OCI-LY1 (cell line): ENCODE results near the gene AKR1C2.
"Not testable (repeated sequence)": the region's sequence is repeated elsewhere in the genome, so short reads cannot be mapped to it uniquely, and the experiment has no call there.

Experiments used
- H2AFZ ChIP-seq: fragments of 200-600 bp; sonication (generic), shearing (Covaris generic); 2 replicates; pipeline ENCODE4 v1.6.0; 2014; ENCODE audit warnings: antibody characterized with exemption, mild to moderate bottlenecking, low read length
- H3F3A ChIP-seq: fragments of 200-600 bp; sonication (generic), shearing (Covaris generic); 2 replicates; pipeline ENCODE4 v1.6.0; 2014; ENCODE audit warnings: mild to moderate bottlenecking, antibody characterized with exemption, low read length, moderate library complexity; ENCODE audit not compliant: insufficient read depth
- H3K27ac ChIP-seq: fragments of 200-600 bp; sonication (generic); 2 replicates; pipeline ENCODE4 v1.5.1; 2014; ENCODE audit warnings: low read length, mixed run types, mild to moderate bottlenecking, low read depth; ENCODE audit not compliant: poor library complexity, severe bottlenecking
- H3K27me3 ChIP-seq: fragments of 200-600 bp; sonication (generic); 2 replicates; pipeline ENCODE4 v1.6.0; 2014; ENCODE audit warnings: antibody characterized with exemption, mild to moderate bottlenecking, low read length, moderate library complexity; ENCODE audit not compliant: insufficient read depth
- H3K36me3 ChIP-seq: fragments of 200-600 bp; sonication (generic); 2 replicates; pipeline ENCODE4 v1.6.1; 2014; ENCODE audit warnings: mild to moderate bottlenecking, antibody characterized with exemption, low read length, moderate library complexity, mixed read lengths; ENCODE audit not compliant: insufficient read depth
- H3K4me1 ChIP-seq: fragments of 200-600 bp; sonication (generic); 2 replicates; pipeline ENCODE4 v1.5.1; 2014; ENCODE audit warnings: mild to moderate bottlenecking, low read length, moderate library complexity; ENCODE audit not compliant: insufficient read depth, severe bottlenecking
- H3K4me2 ChIP-seq: fragments of 200-600 bp; sonication (generic), shearing (Covaris generic); 2 replicates; pipeline ENCODE4 v1.6.1; 2014; ENCODE audit warnings: low read length
- H3K4me3 ChIP-seq: fragments of 200-600 bp; sonication (generic); 2 replicates; pipeline ENCODE4 v1.5.1; 2014; ENCODE audit warnings: low read length, low read depth, mild to moderate bottlenecking, mixed read lengths; ENCODE audit not compliant: poor library complexity, severe bottlenecking
- H3K79me2 ChIP-seq: fragments of 200-600 bp; shearing (Covaris generic); 2 replicates; pipeline ENCODE4 v1.6.1; 2016; ENCODE audit warnings: mixed run types, low read length, mixed read lengths; ENCODE audit not compliant: insufficient read depth
- H3K9ac ChIP-seq: fragments of 200-600 bp; sonication (generic), shearing (Covaris generic); 2 replicates; pipeline ENCODE4 v1.6.1; 2014; ENCODE audit warnings: mild to moderate bottlenecking, low read length, mixed read lengths
- H3K9me2 ChIP-seq: fragments of 200-600 bp; sonication (generic), shearing (Covaris generic); 2 replicates; pipeline ENCODE4 v1.6.1; 2014; ENCODE audit warnings: low read depth, mild to moderate bottlenecking, low read length, mixed read lengths
- H3K9me3 ChIP-seq: fragments of 200-600 bp; shearing (Covaris generic); 2 replicates; pipeline ENCODE4 v1.6.1; 2014; ENCODE audit warnings: low read length, mixed read lengths
- H4K20me1 ChIP-seq: fragments of 200-600 bp; sonication (generic), shearing (Covaris generic); 2 replicates; pipeline ENCODE4 v1.6.0; 2016; ENCODE audit warnings: mild to moderate bottlenecking, low read length; ENCODE audit not compliant: insufficient read depth
- CTCF ChIP-seq: fragments of 200-600 bp; sonication (generic), shearing (Covaris generic); IDR thresholded peaks from 2 replicates; pipeline ENCODE4 v1.5.1; 2017; ENCODE audit warnings: mild to moderate bottlenecking, antibody characterized with exemption, low read length, moderate library complexity, mixed read lengths
- EZH2 ChIP-seq: fragments of 200-600 bp; sonication (generic), shearing (Covaris generic); IDR thresholded peaks from 2 replicates; pipeline ENCODE4 v1.8.0; 2017; ENCODE audit warnings: borderline replicate concordance, mixed run types, mild to moderate bottlenecking, antibody characterized with exemption, low read length, moderate library complexity, mixed read lengths

Gene AKR1C2

GRCh38 chr10:5036511-5036910, 32.9 kb upstream of the AKR1C2 start:
- no peaks in the 10 kb centered on the region for H3K27me3 ChIP-seq
- no peak overlapping the region for H2AFZ ChIP-seq
- TF ChIP-seq EZH2 (no peak), CTCF (no peak)
- no peak overlapping the region for H3K27ac ChIP-seq
- no peaks in the 10 kb centered on the region for H4K20me1 ChIP-seq
- no peaks in the 10 kb centered on the region for H3K4me1 ChIP-seq
- H3K9ac ChIP-seq: no peak overlapping the region
- no peaks in the 10 kb centered on the region for H3K9me3 ChIP-seq
- no peak overlapping the region for H3K4me2 ChIP-seq
- no peaks in the 10 kb centered on the region for H3F3A ChIP-seq
- H3K9me2 ChIP-seq: no peaks in the 10 kb centered on the region
- H3K4me3 ChIP-seq: no peak overlapping the region
- no peaks in the 10 kb centered on the region for H3K79me2 ChIP-seq
- no peaks in the 10 kb centered on the region for H3K36me3 ChIP-seq

GRCh38 chr10:5035356-5035755, 31.7 kb upstream of the AKR1C2 start:
- no peak for TF ChIP-seq EZH2
- H3K4me1 ChIP-seq: no peaks in the 10 kb centered on the region
- H3K27me3 ChIP-seq: no peaks in the 10 kb centered on the region
- H3F3A ChIP-seq: no peaks in the 10 kb centered on the region
- H3K36me3 ChIP-seq: no peaks in the 10 kb centered on the region
- no peaks in the 10 kb centered on the region for H3K9me2 ChIP-seq
- no peak overlapping the region for H3K4me2 ChIP-seq
- H3K79me2 ChIP-seq: no peaks in the 10 kb centered on the region
- H3K9ac ChIP-seq: no peak overlapping the region
- no peaks in the 10 kb centered on the region for H3K9me3 ChIP-seq
- no peaks in the 10 kb centered on the region for H4K20me1 ChIP-seq
- no peak overlapping the region for H3K27ac ChIP-seq
- no peak overlapping the region for H2AFZ ChIP-seq
- no peak overlapping the region for H3K4me3 ChIP-seq

- no peaks in the 10 kb centered on the region for H3K27me3 ChIP-seq
- TF ChIP-seq EZH2: no peak
- no peak for TF ChIP-seq CTCF
- no peaks in the 10 kb centered on the region for H3K9me3 ChIP-seq
- no peak overlapping the region for H3K4me2 ChIP-seq
- no peak overlapping the region for H3K27ac ChIP-seq
- no peak overlapping the region for H3K9ac ChIP-seq
- H3K36me3 ChIP-seq: no peaks in the 10 kb centered on the region
- no peaks in the 10 kb centered on the region for H3K4me1 ChIP-seq
- H4K20me1 ChIP-seq: no peaks in the 10 kb centered on the region
- H3K9me2 ChIP-seq: no peaks in the 10 kb centered on the region
- no peaks in the 10 kb centered on the region for H3K79me2 ChIP-seq
- no peak overlapping the region for H2AFZ ChIP-seq
- no peaks in the 10 kb centered on the region for H3F3A ChIP-seq
- no peak overlapping the region for H3K4me3 ChIP-seq
Measured at GRCh38 chr10:5034588-5034987, 30.9 kb upstream of the AKR1C2 start.

GRCh38 chr10:5033061-5033778, 29.6 kb upstream of the AKR1C2 start:
- Histone ChIP-seq H3K27me3 (no peaks in the 10 kb centered on the region), H3K79me2 (no peaks in the 10 kb centered on the region), H3K36me3 (no peaks in the 10 kb centered on the region), H3F3A (no peaks in the 10 kb centered on the region), H3K4me2 (no peak overlapping the region), H3K9me3 (no peaks in the 10 kb centered on the region), H3K27ac (no peak overlapping the region), H4K20me1 (no peaks in the 10 kb centered on the region), H2AFZ (no peak overlapping the region), H3K4me1 (no peaks in the 10 kb centered on the region), H3K9me2 (no peaks in the 10 kb centered on the region), H3K4me3 (no peak overlapping the region), H3K9ac (no peak overlapping the region)
- TF ChIP-seq EZH2: no peak
- no peak for TF ChIP-seq CTCF

- not testable (repeated sequence) for H3K9ac ChIP-seq, H3F3A ChIP-seq, H4K20me1 ChIP-seq, H3K4me1 ChIP-seq, H3K79me2 ChIP-seq, H3K9me3 ChIP-seq, H3K4me2 ChIP-seq, H3K27ac ChIP-seq, H3K36me3 ChIP-seq, H3K9me2 ChIP-seq, H2AFZ ChIP-seq, H3K27me3 ChIP-seq, H3K4me3 ChIP-seq
Measured at GRCh38 chr10:5032444-5032843, 28.8 kb upstream of the AKR1C2 start.
